GM23338 (cell line): ENCODE data around the gene CWC27.

Experiments used
- EZH2 ChIP-seq: fragments of 200-600 bp; sonication (generic); IDR thresholded peaks from one replicate; pipeline ENCODE4 v1.8.0; 2017; ENCODE audit warnings: antibody characterized with exemption, mild to moderate bottlenecking, low read depth; ENCODE audit not compliant: unreplicated experiment
- EZH2phosphoT487 ChIP-seq: fragments of 200-600 bp; sonication (generic); IDR thresholded peaks from one replicate; pipeline ENCODE4 v1.8.1; 2018; ENCODE audit warnings: antibody characterized with exemption; ENCODE audit not compliant: unreplicated experiment
- POLR2AphosphoS5 ChIP-seq: IDR thresholded peaks from 2 replicates; pipeline ENCODE4 v1.6.1; 2016; ENCODE audit warnings: antibody characterized with exemption, low read depth
- TF ChIP-seq, protein P1 (sequence below), 2 experiments: fragments of 200-600 bp in 1 of 2; sonication (generic) in 1 of 2; conservative IDR thresholded peaks; 2 replicates each; pipeline versions ENCODE4 v1.5.1 to v1.6.1; 2016 to 2017; ENCODE audit warnings: antibody characterized with exemption in 2 of 2, low read depth in 2 of 2, mild to moderate bottlenecking in 2 of 2, moderate library complexity in 1 of 2
- TF ChIP-seq, protein P2 (sequence below): IDR thresholded peaks from one replicate; pipeline ENCODE4 v1.6.1; 2018; ENCODE audit warnings: antibody characterized with exemption; ENCODE audit not compliant: unreplicated experiment

- TF ChIP-seq, protein P1, sequence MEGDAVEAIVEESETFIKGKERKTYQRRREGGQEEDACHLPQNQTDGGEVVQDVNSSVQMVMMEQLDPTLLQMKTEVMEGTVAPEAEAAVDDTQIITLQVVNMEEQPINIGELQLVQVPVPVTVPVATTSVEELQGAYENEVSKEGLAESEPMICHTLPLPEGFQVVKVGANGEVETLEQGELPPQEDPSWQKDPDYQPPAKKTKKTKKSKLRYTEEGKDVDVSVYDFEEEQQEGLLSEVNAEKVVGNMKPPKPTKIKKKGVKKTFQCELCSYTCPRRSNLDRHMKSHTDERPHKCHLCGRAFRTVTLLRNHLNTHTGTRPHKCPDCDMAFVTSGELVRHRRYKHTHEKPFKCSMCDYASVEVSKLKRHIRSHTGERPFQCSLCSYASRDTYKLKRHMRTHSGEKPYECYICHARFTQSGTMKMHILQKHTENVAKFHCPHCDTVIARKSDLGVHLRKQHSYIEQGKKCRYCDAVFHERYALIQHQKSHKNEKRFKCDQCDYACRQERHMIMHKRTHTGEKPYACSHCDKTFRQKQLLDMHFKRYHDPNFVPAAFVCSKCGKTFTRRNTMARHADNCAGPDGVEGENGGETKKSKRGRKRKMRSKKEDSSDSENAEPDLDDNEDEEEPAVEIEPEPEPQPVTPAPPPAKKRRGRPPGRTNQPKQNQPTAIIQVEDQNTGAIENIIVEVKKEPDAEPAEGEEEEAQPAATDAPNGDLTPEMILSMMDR (conservative IDR thresholded peaks at IDR 0.05; ENCODE audit: low read depth in 2 of 2) = no peak
- TF ChIP-seq, protein P2, sequence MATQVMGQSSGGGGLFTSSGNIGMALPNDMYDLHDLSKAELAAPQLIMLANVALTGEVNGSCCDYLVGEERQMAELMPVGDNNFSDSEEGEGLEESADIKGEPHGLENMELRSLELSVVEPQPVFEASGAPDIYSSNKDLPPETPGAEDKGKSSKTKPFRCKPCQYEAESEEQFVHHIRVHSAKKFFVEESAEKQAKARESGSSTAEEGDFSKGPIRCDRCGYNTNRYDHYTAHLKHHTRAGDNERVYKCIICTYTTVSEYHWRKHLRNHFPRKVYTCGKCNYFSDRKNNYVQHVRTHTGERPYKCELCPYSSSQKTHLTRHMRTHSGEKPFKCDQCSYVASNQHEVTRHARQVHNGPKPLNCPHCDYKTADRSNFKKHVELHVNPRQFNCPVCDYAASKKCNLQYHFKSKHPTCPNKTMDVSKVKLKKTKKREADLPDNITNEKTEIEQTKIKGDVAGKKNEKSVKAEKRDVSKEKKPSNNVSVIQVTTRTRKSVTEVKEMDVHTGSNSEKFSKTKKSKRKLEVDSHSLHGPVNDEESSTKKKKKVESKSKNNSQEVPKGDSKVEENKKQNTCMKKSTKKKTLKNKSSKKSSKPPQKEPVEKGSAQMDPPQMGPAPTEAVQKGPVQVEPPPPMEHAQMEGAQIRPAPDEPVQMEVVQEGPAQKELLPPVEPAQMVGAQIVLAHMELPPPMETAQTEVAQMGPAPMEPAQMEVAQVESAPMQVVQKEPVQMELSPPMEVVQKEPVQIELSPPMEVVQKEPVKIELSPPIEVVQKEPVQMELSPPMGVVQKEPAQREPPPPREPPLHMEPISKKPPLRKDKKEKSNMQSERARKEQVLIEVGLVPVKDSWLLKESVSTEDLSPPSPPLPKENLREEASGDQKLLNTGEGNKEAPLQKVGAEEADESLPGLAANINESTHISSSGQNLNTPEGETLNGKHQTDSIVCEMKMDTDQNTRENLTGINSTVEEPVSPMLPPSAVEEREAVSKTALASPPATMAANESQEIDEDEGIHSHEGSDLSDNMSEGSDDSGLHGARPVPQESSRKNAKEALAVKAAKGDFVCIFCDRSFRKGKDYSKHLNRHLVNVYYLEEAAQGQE = no peak
- TF ChIP-seq EZH2phosphoT487 = no peak
- TF ChIP-seq POLR2AphosphoS5 = no peak
- no peak for TF ChIP-seq EZH2
These were observed 70.1 kb downstream of the CWC27 start for GRCh38 chr5:64838803-64839202.
